Choroid plexus epithelial cell (primary cell): Measurements from ENCODE around the gene MVK.

ENCODE experiments used
- DNase-seq: peaks from one replicate; pipeline ENCODE4 v3.0.0-alpha.2; 2010; ENCODE audit warnings: low read depth
- H3K4me3 ChIP-seq: 2 replicates; pipeline ENCODE4 v1.5.1; 2011; ENCODE audit warnings: low read depth, mild to moderate bottlenecking, control low read depth, low read length, moderate library complexity
- TF ChIP-seq, protein P1 (sequence below): conservative IDR thresholded peaks from 2 replicates; pipeline ENCODE4 v1.5.1; 2011; ENCODE audit warnings: low read depth, mild to moderate bottlenecking, control low read depth, inconsistent platforms, low read length, moderate library complexity

The MVK gene

DNA sequence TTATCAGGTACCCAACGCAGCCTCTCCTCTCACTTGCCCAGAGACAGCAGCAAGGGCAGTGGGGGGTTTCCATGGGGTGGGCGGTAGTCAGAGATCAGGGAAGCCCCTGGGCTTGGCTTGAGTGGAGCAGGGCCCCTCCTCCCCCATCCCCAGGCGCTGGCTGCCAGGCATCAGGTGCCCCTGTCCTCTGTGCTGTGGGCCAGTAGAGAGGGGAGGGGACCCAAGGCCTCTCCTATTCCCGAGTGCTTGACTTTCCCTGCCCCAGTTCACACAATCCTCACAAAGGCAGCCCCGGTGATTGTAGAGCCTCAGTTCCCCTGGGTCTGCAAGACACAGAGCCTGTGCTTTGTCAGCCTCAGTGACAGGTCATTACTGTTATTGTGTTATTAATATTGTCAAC lies 57.7 kb downstream of the MVK start:
- TF ChIP-seq, protein P1, sequence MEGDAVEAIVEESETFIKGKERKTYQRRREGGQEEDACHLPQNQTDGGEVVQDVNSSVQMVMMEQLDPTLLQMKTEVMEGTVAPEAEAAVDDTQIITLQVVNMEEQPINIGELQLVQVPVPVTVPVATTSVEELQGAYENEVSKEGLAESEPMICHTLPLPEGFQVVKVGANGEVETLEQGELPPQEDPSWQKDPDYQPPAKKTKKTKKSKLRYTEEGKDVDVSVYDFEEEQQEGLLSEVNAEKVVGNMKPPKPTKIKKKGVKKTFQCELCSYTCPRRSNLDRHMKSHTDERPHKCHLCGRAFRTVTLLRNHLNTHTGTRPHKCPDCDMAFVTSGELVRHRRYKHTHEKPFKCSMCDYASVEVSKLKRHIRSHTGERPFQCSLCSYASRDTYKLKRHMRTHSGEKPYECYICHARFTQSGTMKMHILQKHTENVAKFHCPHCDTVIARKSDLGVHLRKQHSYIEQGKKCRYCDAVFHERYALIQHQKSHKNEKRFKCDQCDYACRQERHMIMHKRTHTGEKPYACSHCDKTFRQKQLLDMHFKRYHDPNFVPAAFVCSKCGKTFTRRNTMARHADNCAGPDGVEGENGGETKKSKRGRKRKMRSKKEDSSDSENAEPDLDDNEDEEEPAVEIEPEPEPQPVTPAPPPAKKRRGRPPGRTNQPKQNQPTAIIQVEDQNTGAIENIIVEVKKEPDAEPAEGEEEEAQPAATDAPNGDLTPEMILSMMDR = no peak
- H3K4me3 ChIP-seq = no peak overlapping the region
- no peak for DNase-seq

DNA sequence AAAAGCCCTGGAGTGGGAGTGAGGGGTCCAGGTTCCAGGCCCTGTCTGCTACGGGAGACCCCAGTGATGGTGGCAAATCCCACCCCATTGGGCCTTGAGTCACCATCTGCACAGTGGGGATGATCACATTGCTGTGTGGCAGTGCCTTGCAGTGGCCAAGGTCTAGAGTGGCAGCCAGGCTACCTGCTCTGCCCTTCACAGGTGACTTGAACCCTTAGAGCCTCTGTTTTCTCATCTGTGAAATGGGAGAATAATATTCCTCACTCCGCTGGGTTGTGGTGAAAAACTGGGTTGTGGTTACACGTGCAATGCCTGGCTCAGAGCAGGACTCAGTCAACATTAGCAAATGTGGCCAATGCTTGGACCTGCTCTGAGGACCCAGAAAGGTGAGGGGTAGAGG lies 58.2 kb downstream of the MVK start:
- DNase-seq = no peak
- TF ChIP-seq, protein P1 = no peak
- H3K4me3 ChIP-seq = no peak overlapping the region

DNA sequence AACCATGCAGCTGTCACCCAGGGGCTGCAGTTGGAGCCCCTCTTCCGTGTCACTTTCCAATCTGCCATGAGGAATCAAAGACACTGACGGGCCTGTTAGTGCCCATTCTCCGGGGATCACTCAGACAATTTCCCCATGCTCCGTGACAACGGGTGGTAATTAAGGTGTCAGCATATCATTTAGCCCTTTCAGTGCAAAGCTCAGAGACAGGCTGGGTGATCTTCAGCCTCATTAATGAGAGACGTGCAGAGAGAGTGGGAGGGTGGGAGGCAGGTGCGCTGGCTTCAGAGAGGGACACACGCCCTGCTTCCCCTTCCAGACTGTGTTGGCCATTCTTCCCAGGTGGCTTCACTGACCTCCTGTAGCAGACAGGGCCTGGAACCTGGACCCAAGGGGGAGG lies 58.7 kb downstream of the MVK start:
- DNase-seq = no peak
- TF ChIP-seq, protein P1 = no peak
- H3K4me3 ChIP-seq = no peak overlapping the region

DNA sequence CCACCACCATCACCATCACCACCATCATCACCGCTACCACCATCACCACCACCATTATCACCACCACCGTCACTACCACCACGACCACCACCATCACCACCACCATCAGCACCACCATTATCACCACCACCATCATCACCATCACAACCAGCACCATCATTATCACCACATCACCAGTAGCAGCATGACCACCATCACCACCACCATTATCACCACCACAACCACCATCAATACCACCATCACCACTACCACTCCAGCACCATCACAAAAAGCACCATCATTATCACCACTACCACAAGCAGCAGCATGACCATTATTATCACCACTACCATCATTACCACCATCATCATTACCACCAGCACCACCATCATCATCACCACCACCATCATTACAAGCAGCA lies 62.1 kb downstream of the MVK start:
- no peak for DNase-seq
- H3K4me3 ChIP-seq = no peak overlapping the region
- TF ChIP-seq, protein P1 = no peak

DNA sequence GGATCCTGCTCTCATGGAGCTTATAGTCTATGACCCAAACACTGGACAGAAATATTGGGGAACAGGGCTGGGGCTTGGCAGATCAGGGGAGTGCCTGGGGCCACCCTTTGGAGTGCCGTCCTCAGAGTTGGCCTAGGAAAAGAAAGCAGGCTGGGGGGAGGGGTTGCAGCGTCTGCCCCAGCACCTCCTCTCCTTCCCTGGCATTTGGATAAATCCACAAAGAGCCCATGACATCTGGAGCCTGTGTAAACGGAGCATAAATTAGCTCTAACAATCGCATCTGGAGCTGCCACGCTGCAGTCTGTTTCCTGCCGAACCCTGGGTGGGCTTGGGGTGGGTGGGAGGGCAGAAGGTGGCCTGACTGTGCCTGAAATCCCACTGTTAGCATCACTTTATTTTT lies 63.8 kb downstream of the MVK start:
- DNase-seq = no peak
- TF ChIP-seq, protein P1 = no peak

DNA sequence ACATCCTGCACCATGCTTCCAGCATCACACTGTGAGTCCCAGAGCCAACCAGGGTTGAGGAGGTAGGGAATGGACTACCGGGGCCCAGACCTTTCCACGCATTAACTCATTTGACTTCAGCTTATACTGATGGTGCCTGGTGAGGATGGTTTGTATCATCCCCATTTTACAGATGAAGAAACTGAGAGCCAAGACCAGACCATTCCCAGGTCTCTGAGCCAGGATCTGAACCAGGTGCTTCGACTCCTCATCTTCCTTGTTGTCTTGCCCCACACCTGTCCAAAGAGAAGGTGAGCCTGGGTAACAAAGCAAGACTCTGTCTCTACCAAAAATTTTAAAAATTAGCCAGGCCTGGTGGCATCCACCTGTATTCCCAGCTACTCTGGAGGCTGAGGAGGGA lies 64.4 kb downstream of the MVK start:
- TF ChIP-seq, protein P1 = no peak
- DNase-seq = no peak
- no peak overlapping the region for H3K4me3 ChIP-seq

More for the DNA sequence above, 63.8 kb downstream of the MVK start:
- no peak overlapping the region for H3K4me3 ChIP-seq

DNA sequence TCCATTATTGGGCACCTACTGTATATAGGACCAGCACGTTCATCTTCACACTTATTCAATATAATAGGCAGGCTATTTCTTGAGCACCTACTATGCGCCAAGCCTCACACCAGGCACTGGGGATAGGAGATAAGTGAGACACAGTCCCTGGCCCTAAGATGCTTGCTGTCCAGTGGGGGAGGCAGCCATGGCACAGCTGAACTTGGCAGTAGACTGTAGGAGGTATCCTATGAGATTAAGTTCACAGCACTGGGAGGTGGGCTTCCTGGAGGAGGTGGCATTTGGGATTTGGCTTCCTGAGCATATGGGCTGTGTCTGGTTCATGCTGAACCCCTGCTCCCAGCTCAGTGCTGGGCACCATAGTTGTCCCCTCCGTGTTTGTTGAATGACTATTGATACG lies 65.1 kb downstream of the MVK start:
- DNase-seq = no peak
- H3K4me3 ChIP-seq = no peak overlapping the region
- TF ChIP-seq, protein P1 = no peak
